ENCODE results near the gene FHIT. TPM values are rescaled to one million over a fixed set of nuclear protein-coding genes. Genes with fewer than 3 reads are reported as not detected.

The FHIT gene
- total RNA-seq, 1 donor, result 2.2 TPM

DNA sequence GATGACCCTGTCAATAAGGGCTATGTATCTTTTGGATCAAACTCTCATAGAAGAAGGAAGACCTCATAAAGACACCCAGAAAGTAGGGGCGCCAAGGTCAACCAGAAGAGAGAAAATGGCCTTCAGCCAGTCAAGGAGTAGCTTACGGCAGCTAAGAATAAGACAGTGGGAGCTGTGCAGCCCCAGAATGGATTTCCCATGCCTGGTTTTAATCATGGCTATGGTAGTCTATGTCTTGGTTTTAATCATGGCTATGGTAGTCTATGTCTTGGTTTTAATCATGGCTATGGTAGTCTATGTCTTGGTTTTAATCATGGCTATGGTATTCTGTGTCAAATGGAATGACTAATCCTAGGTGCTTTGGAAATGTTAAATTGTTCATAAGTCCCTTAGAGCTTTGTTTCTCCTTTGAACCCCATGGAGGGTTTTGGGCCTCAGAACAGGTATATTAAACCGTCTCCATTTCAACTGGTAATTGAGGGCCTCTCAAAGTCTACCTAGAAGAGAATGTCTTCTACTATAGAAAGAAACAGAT, 1459.4 kb downstream of the FHIT start:
- no peak overlapping the region for H3K4me3 ChIP-seq (ENCODE audit: low read depth, low read length)
- TF ChIP-seq, protein P1, sequence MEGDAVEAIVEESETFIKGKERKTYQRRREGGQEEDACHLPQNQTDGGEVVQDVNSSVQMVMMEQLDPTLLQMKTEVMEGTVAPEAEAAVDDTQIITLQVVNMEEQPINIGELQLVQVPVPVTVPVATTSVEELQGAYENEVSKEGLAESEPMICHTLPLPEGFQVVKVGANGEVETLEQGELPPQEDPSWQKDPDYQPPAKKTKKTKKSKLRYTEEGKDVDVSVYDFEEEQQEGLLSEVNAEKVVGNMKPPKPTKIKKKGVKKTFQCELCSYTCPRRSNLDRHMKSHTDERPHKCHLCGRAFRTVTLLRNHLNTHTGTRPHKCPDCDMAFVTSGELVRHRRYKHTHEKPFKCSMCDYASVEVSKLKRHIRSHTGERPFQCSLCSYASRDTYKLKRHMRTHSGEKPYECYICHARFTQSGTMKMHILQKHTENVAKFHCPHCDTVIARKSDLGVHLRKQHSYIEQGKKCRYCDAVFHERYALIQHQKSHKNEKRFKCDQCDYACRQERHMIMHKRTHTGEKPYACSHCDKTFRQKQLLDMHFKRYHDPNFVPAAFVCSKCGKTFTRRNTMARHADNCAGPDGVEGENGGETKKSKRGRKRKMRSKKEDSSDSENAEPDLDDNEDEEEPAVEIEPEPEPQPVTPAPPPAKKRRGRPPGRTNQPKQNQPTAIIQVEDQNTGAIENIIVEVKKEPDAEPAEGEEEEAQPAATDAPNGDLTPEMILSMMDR (IDR thresholded peaks at IDR 0.05; ENCODE audit: insufficient read depth, low read depth, low read length), result no peak
- DNase-seq (ENCODE audit: low read depth), result no peak

DNA sequence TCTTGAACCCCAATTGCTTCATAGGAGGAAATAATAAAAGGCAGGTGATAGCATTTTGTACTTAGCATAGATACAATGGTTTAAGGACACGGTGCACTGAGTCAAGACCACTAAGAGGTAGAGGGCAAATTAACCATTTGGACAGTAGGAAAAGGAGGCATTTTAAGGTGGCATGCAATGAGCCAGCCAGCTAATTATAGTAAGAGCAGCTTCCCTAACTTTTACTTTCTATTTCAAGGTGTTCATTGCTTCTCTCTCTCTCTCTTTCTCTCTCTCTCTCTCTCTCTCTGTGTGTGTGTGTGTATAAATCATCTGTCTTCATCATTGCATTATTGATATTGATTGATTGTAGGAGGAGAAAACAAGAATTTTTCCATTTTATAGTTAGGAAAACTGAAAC, 1461.0 kb downstream of the FHIT start:
- TF ChIP-seq, protein P1 (IDR thresholded peaks at IDR 0.05; ENCODE audit: insufficient read depth, low read depth, low read length), result no peak
- no peak for DNase-seq (ENCODE audit: low read depth)

DNA sequence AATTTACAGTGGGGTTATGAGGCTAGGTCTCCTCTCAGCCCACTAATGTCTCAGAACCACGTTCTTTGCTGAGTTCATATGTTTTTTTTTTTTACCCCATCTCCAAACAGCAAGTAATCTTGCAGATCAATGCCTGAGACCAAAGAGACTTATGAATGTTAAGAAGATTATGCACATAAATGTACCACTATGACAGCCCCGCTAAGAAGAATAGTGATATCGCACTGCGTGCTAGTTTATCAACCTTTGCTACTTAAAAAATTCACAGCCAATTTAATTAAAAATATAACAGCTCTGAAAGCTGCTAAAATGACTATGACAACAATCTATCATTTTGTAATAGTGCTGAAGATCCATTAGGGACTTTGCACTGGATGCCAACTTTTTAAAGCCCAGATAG, 1462.5 kb downstream of the FHIT start:
- no peak overlapping the region for H3K4me3 ChIP-seq (ENCODE audit: low read depth, low read length)
- DNase-seq (ENCODE audit: low read depth), result no peak
- TF ChIP-seq, protein P1 (IDR thresholded peaks at IDR 0.05; ENCODE audit: insufficient read depth, low read depth, low read length), result no peak

More for the DNA sequence above, 1461.0 kb downstream of the FHIT start:
- H3K4me3 ChIP-seq (ENCODE audit: low read depth, low read length), result no peak overlapping the region

DNA sequence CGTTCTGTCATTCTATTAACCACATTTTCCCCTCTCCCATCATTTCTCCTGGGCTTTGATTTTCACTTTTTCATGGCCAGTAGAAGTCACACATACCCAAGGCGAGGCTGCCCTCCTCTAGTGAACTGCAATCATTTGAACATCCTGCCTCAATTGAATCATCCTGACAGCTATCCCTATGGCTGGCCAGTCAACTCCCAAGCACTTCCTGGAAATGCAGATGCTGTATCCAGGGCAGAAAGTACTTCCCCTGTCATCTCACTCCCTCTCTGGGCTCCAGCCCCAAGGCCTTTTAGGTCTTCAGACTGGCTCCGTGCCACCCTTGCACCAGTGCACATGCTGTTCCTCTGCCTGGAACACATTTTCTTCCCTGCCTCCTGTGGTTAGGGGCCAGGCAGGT, 1463.1 kb downstream of the FHIT start:
- DNase-seq (ENCODE audit: low read depth), result no peak
- TF ChIP-seq, protein P1 (IDR thresholded peaks at IDR 0.05; ENCODE audit: insufficient read depth, low read depth, low read length), result no peak
- H3K4me3 ChIP-seq (ENCODE audit: low read depth, low read length), result no peak overlapping the region

DNA sequence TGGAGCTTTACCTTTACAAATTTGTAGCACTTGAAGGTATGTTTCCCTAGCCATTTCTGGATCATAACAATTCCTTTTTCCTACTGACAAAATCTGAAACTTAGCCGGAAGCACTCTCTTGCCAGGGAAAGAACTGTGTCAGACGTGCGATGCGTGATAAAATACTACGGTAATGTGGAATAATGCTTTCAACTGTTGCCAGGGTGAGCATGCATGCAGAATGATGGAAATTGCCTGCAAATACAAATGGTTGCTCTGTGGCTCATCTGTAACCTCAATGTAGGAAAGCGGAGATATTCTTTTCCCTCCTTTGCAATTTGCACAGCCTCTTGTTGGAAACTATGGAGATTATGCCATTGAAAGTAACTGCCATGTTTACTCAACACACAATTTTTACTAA, 1464.9 kb downstream of the FHIT start:
- no peak overlapping the region for H3K4me3 ChIP-seq (ENCODE audit: low read depth, low read length)
- TF ChIP-seq, protein P1 (IDR thresholded peaks at IDR 0.05; ENCODE audit: insufficient read depth, low read depth, low read length), result no peak
- no peak for DNase-seq (ENCODE audit: low read depth)

DNA sequence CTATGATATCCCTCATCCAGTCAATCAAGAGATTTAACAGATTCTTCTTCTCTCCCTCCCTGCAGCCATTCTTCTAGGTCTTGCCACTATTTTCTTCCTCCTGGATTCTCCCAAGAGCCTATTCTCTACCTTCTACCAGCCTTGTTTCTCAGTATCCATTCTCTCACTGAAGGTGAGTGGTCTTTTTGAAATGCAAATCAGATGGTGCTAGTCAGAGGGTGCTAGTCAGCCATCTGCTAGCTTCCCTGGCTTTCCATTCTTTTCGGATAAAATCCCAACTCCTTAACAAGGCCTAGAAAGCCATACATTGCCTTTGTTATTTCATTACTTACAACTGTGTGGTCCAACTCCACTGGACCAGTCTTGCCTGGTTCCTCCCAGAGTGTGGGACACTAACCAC, 1467.1 kb downstream of the FHIT start:
- no peak for DNase-seq (ENCODE audit: low read depth)
- TF ChIP-seq, protein P1 (IDR thresholded peaks at IDR 0.05; ENCODE audit: insufficient read depth, low read depth, low read length), result no peak
- no peak overlapping the region for H3K4me3 ChIP-seq (ENCODE audit: low read depth, low read length)

DNA sequence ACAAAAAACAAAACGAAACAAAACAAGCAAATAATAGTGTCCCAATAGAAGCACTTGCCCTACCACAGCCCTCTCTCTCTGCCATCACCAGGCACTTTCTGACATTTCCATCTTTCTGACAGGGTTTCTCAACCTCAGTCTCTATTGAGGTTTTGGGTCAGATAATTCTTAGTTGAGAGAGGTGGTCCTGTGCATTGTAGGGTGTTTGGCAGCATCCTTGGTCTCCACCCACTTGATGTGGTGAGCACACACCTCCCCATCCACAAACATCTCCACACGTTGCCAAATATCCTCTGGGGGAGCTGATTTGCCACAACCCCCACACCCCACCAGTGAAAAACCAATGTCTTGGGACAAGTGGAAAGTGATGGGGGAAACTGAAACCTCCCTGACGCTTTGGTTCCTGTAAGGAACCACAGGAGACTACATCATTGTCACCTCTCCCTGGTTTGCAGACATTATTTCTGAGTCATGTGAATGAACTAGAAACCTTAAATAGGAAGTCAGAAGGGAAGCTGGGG, 1467.7 kb downstream of the FHIT start:
- H3K4me3 ChIP-seq (ENCODE audit: low read depth, low read length), result no peak overlapping the region
- DNase-seq (ENCODE audit: low read depth), result no peak
- TF ChIP-seq, protein P1 (IDR thresholded peaks at IDR 0.05; ENCODE audit: insufficient read depth, low read depth, low read length), result no peak

Measured in fibroblast of villous mesenchyme (primary cell).